Stomach (tissue), 4 donors: ENCODE measurements around the gene RPP30.

Source experiments
- CTCF ChIP-seq, 7 experiments: fragments of 450-650 bp in 4 of 7; fragments of 200-600 bp in 3 of 7; sonication (generic) in 3 of 7; IDR thresholded peaks; one replicate each; pipeline ENCODE4 v1.5.1; 2016 to 2019; ENCODE audit warnings: antibody characterized with exemption in 7 of 7, control low read depth in 2 of 7, mild to moderate bottlenecking in 1 of 7
- EP300 ChIP-seq: sonication (generic); formaldehyde crosslinking; IDR thresholded peaks from one replicate; pipeline ENCODE4 v1.6.1; 2017; ENCODE audit warnings: antibody characterized with exemption
- POLR2AphosphoS5 ChIP-seq, 3 donors: sonication (generic); formaldehyde crosslinking; IDR thresholded peaks; one replicate each; pipeline ENCODE4 v1.6.1; 2016; ENCODE audit warnings: antibody characterized with exemption in 3 of 3

GRCh38 chr10:90890347-90890746 is 18.6 kb downstream of the RPP30 start:
- TF ChIP-seq EP300: no peak
- TF ChIP-seq CTCF (IDR thresholded peaks at IDR 0.05): no peak
- no peak for TF ChIP-seq POLR2AphosphoS5 (IDR thresholded peaks at IDR 0.05)
